Activated T-cell treated with anti-CD3 and anti-CD28 coated beads, Interleukin-2, amount 50 U/mL, for 72 hours (primary cell): ENCODE data around the gene JAK1. TPM values are rescaled to one million over a fixed set of nuclear protein-coding genes. Genes with fewer than 3 reads are reported as not detected.

Experiments
- ATAC-seq, 2 donors: fragments of 150-1000 bp; cut with Tn5 transposase; replicated peaks in 1 of 2; 2 replicates each; pipeline ENCODE4 v1.10.0; 2021; ENCODE audit warnings: moderate library complexity in 2 of 2, mild to moderate bottlenecking in 1 of 2
- DNase-seq, 2 donors: peaks; one replicate each; pipeline ENCODE4 v3.0.0; 2021 to 2022; ENCODE audit warnings: mixed read lengths in 1 of 2
- H3K27ac Mint-ChIP-seq: one replicate; pipeline ENCODE4 v1.8.0; 2022; ENCODE audit warnings: mild to moderate bottlenecking, moderate library complexity, mixed read lengths
- H3K27me3 Mint-ChIP-seq: one replicate; pipeline ENCODE4 v1.8.0; 2022; ENCODE audit warnings: low read depth, mixed read lengths
- H3K36me3 Mint-ChIP-seq, 2 donors: one replicate each; pipeline ENCODE4 v1.8.0; 2022; ENCODE audit warnings: mixed read lengths in 2 of 2, mild to moderate bottlenecking in 1 of 2; ENCODE audit not compliant: insufficient read depth in 2 of 2
- H3K4me1 Mint-ChIP-seq: one replicate; pipeline ENCODE4 v1.8.0; 2022; ENCODE audit warnings: low read depth, mixed read lengths
- H3K4me3 Mint-ChIP-seq, 2 donors: one replicate each; pipeline ENCODE4 v1.8.0; 2022; ENCODE audit warnings: mild to moderate bottlenecking in 2 of 2, mixed read lengths in 2 of 2, moderate library complexity in 2 of 2
- H3K9me3 Mint-ChIP-seq, 2 donors: one replicate each; pipeline ENCODE4 v1.8.0; 2022; ENCODE audit warnings: mixed read lengths in 2 of 2
- total RNA-seq, 2 donors: library from RNA; stranded (reverse); gene quantifications; one replicate each; pipeline ENCODE4 v1.2.3, GENCODE V29; 2022

Gene JAK1
- total RNA-seq, 2 donors from 2014 or later: 169 to 185 TPM

- H3K27me3 Mint-ChIP-seq: no peaks in the 10 kb centered on the region
- ATAC-seq (no peak), DNase-seq (no peak)
- H3K27ac Mint-ChIP-seq: no peak overlapping the region
- H3K36me3 Mint-ChIP-seq: peaks cover 22 to 44% of the 10 kb centered on the region in 2 donors
- H3K4me3 Mint-ChIP-seq: no peak overlapping the region
- no peaks in the 10 kb centered on the region for H3K9me3 Mint-ChIP-seq
- peaks cover 22% of the 10 kb centered on the region for H3K4me1 Mint-ChIP-seq
Observed at GRCh38 chr1:64872067-64872466, 94.3 kb downstream of the JAK1 start.

GRCh38 chr1:64871256-64871655, 95.1 kb downstream of the JAK1 start:
- Mint-ChIP-seq H3K4me1 (peaks cover 14% of the 10 kb centered on the region), H3K27me3 (no peaks in the 10 kb centered on the region), H3K27ac (no peak overlapping the region), H3K9me3 (no peaks in the 10 kb centered on the region), H3K36me3 (peaks cover 24 to 44% of the 10 kb centered on the region in 2 donors), H3K4me3 (no peak overlapping the region)
- ATAC-seq (no peak), DNase-seq (no peak)

GRCh38 chr1:64867266-64867665, 99.1 kb downstream of the JAK1 start:
- H3K9me3 Mint-ChIP-seq: no peaks in the 10 kb centered on the region
- peaks cover 17 to 32% of the 10 kb centered on the region in 2 donors for H3K36me3 Mint-ChIP-seq
- ATAC-seq (no peak), DNase-seq (no peak)
- no peaks in the 10 kb centered on the region for H3K27me3 Mint-ChIP-seq
- H3K4me3 Mint-ChIP-seq: no peak overlapping the region
- no peak overlapping the region for H3K27ac Mint-ChIP-seq
- H3K4me1 Mint-ChIP-seq: peaks cover 20% of the 10 kb centered on the region

GRCh38 chr1:64866689-64867088, 99.7 kb downstream of the JAK1 start:
- Mint-ChIP-seq H3K27me3 (no peaks in the 10 kb centered on the region), H3K4me3 (no peak overlapping the region), H3K36me3 (peaks cover 15 to 29% of the 10 kb centered on the region in 2 donors), H3K4me1 (peaks cover 24% of the 10 kb centered on the region), H3K9me3 (no peaks in the 10 kb centered on the region), H3K27ac (no peak overlapping the region)
- ATAC-seq (no peak), DNase-seq (no peak)

- no peak for ATAC-seq
- Mint-ChIP-seq H3K9me3 (no peaks in the 10 kb centered on the region), H3K4me1 (peaks cover 32% of the 10 kb centered on the region), H3K4me3 (peak overlapping the region in 1 of 2 donors; percentile 54), H3K36me3 (peaks cover 14 to 31% of the 10 kb centered on the region in 2 donors), H3K27ac (peak overlapping the region; percentile 67), H3K27me3 (no peaks in the 10 kb centered on the region)
- DNase-seq: no peak
Observed at GRCh38 chr1:64865105-64865757, 101.1 kb downstream of the JAK1 start.

- DNase-seq: peak; percentile 18 to 48
- peak; percentile 80 to 85 for ATAC-seq
- Mint-ChIP-seq H3K9me3 (no peaks in the 10 kb centered on the region), H3K27ac (peak overlapping the region; percentile 67), H3K4me1 (peaks cover 36% of the 10 kb centered on the region), H3K27me3 (no peaks in the 10 kb centered on the region), H3K36me3 (peaks cover 17 to 39% of the 10 kb centered on the region in 2 donors), H3K4me3 (peak overlapping the region in 1 of 2 donors; percentile 54)
Observed at GRCh38 chr1:64864018-64864940, 102.1 kb downstream of the JAK1 start.

- Mint-ChIP-seq H3K9me3 (no peaks in the 10 kb centered on the region), H3K27me3 (no peaks in the 10 kb centered on the region), H3K36me3 (peaks cover 26 to 48% of the 10 kb centered on the region in 2 donors), H3K27ac (peak overlapping the region; percentile 74), H3K4me1 (peaks cover 36% of the 10 kb centered on the region), H3K4me3 (no peak overlapping the region)
- ATAC-seq (no peak), DNase-seq (no peak)
Observed at GRCh38 chr1:64861611-64862010, 104.7 kb downstream of the JAK1 start.

GRCh38 chr1:64857347-64857746, 109.0 kb downstream of the JAK1 start:
- no peak for ATAC-seq
- H3K27ac Mint-ChIP-seq: peak overlapping the region; percentile 75
- H3K4me3 Mint-ChIP-seq: no peak overlapping the region
- no peak for DNase-seq
- H3K9me3 Mint-ChIP-seq: no peaks in the 10 kb centered on the region
- no peaks in the 10 kb centered on the region for H3K27me3 Mint-ChIP-seq
- peaks cover 17% of the 10 kb centered on the region for H3K4me1 Mint-ChIP-seq
- peaks cover 20 to 44% of the 10 kb centered on the region in 2 donors for H3K36me3 Mint-ChIP-seq

GRCh38 chr1:64856553-64856952, 109.8 kb downstream of the JAK1 start:
- Mint-ChIP-seq H3K9me3 (no peaks in the 10 kb centered on the region), H3K4me1 (peaks cover 11% of the 10 kb centered on the region), H3K27ac (no peak overlapping the region), H3K36me3 (peaks cover 20 to 44% of the 10 kb centered on the region in 2 donors), H3K27me3 (no peaks in the 10 kb centered on the region), H3K4me3 (no peak overlapping the region)
- DNase-seq (no peak), ATAC-seq (no peak)

GRCh38 chr1:64855557-64855956, 110.8 kb downstream of the JAK1 start:
- peaks cover 4% of the 10 kb centered on the region for H3K4me1 Mint-ChIP-seq
- H3K27ac Mint-ChIP-seq: peak overlapping the region; percentile 36
- no peaks in the 10 kb centered on the region for H3K27me3 Mint-ChIP-seq
- peaks cover 16 to 41% of the 10 kb centered on the region in 2 donors for H3K36me3 Mint-ChIP-seq
- no peak overlapping the region for H3K4me3 Mint-ChIP-seq
- no peaks in the 10 kb centered on the region for H3K9me3 Mint-ChIP-seq
- DNase-seq (no peak), ATAC-seq (no peak)

- ATAC-seq (no peak), DNase-seq (no peak)
- H3K36me3 Mint-ChIP-seq: peaks cover 14 to 41% of the 10 kb centered on the region in 2 donors
- no peaks in the 10 kb centered on the region for H3K27me3 Mint-ChIP-seq
- peak overlapping the region; percentile 69 for H3K27ac Mint-ChIP-seq
- H3K4me1 Mint-ChIP-seq: peaks cover 2% of the 10 kb centered on the region
- H3K4me3 Mint-ChIP-seq: no peak overlapping the region
- no peaks in the 10 kb centered on the region for H3K9me3 Mint-ChIP-seq
Observed at GRCh38 chr1:64854674-64855073, 111.7 kb downstream of the JAK1 start.

- ATAC-seq: no peak
- Mint-ChIP-seq H3K9me3 (no peaks in the 10 kb centered on the region), H3K36me3 (peaks cover 3 to 20% of the 10 kb centered on the region in 2 donors), H3K27ac (peak overlapping the region; percentile 25), H3K27me3 (no peaks in the 10 kb centered on the region), H3K4me1 (no peaks in the 10 kb centered on the region), H3K4me3 (no peak overlapping the region)
- DNase-seq: no peak
Observed at GRCh38 chr1:64851664-64852063, 114.7 kb downstream of the JAK1 start.

GRCh38 chr1:64850846-64851245, 115.5 kb downstream of the JAK1 start:
- Mint-ChIP-seq H3K27ac (peak overlapping the region; percentile 56), H3K27me3 (no peaks in the 10 kb centered on the region), H3K9me3 (no peaks in the 10 kb centered on the region), H3K4me3 (no peak overlapping the region), H3K4me1 (no peaks in the 10 kb centered on the region), H3K36me3 (peaks cover 3 to 21% of the 10 kb centered on the region in 2 donors)
- ATAC-seq (no peak), DNase-seq (no peak)
